Fibroblast of skin of right quadriceps (primary cell): ENCODE results near the gene CPED1.
A peak's percentile ranks its signal among the peaks of the same experiment; 100 is the strongest.

Source experiments
- DNase-seq: peaks from one replicate; pipeline ENCODE4 v3.0.0-alpha.2; 2013

The CPED1 gene

DNA sequence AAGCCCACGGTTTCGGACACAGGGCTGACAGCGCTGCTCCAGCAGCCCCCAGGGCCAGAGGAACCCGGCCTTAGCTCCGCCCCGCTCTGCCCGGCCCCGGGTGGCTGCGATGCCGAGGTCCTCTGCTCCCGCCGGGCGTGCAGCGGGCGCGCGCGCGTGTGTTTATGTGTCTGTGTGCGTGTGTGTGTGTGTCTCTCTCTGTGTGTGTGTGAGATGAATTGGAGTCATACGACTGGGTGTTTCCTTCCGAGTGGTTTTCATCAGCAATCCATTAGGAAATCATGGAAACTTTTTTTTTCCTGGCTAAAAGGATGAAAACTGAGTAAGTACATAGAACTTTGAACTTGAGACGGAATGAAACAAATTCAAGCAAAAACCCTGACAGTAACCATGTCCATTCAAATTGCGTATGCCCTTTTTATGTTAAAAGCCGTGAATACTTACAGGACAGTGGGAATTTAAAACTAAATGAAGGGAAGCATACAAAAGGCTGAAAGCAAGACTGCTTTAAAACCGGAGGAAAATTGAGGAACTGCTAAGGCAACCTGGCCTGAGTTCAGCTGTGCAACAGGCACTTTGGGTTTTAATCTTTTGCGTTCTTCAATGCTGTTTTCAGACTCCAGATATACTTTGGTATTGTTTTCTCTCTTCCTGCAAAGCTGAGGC is at the start of gene CPED1:
TSS of gene CPED1 (plus strand) at position 121 of the 666 bp plus-strand sequence. CDS start 911 bp downstream, outside the sequence.
- peak; percentile 74 for DNase-seq

DNA sequence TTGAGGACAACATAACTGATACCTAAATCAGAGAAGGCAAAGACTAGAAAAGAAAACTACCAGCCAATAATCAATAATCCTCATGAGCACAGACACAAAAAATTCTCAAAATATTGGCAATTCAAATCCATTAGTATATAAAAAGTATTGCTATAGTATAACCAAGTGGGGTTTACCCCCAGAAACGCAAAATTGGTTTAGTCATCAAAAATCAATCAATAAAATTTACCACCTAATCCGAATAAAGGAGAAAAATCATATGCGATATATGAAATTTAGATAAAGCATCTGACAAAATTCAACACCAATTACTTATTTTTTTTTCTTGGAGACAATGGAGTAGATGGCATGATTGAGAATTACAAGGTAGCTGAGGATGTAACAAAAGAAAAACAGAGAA is 49.2 kb upstream of the CPED1 start:
- no peak for DNase-seq

DNA sequence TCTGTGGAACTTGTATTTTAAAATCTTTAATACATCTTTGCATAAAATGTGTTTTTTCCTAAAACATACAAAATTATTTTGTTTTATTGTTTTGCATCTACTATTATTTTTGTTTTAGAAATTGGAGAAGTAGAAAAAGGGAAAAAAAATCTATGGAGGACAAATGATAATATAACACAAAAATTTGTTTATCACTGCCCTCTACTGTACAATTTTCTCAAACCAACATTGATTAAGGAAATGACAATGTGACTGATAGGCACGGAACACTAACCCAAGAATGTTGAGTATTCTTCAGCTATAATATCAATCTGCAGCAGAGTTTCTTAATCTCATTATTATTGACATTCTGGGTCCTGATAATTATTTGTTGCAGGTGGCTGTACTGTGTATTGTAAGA is 47.4 kb upstream of the CPED1 start:
- DNase-seq, result peak; percentile 2

DNA sequence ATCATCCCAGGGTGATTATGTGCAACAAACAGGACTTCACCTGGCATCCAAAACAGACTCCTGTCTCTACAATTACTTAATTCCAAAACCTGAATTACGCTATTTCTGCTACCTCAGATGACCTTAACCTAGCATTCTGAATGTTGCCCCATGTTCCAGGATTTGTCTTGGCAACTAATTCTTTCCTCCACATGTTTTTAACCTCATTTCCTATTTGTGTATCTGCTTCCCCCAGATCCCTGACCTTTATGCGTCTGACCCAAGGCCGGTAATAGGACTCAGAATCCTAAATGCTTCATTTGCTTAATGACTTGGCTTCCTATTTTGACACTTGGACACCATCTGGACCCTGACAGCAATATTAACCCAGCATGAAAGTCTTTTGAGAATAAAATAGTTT is 46.7 kb upstream of the CPED1 start:
- DNase-seq, result no peak

DNA sequence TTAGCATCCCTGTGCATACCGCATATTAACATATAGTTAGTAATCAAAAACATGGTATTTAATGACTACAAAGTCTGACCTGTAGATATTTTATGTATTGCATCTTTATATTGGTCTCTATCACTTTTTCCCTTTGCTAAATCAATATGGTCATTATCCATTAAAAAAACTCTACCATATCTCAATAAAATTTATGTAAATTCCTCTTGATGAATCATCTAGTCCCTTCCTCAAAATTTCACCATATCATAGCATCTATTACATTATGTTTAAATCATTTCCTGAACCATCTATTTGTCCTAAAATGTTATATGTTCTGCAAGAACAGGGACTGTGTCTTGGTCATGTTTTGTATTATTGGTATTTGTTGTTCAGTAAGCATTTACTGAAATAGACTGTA is 45.6 kb upstream of the CPED1 start:
- DNase-seq, result no peak

DNA sequence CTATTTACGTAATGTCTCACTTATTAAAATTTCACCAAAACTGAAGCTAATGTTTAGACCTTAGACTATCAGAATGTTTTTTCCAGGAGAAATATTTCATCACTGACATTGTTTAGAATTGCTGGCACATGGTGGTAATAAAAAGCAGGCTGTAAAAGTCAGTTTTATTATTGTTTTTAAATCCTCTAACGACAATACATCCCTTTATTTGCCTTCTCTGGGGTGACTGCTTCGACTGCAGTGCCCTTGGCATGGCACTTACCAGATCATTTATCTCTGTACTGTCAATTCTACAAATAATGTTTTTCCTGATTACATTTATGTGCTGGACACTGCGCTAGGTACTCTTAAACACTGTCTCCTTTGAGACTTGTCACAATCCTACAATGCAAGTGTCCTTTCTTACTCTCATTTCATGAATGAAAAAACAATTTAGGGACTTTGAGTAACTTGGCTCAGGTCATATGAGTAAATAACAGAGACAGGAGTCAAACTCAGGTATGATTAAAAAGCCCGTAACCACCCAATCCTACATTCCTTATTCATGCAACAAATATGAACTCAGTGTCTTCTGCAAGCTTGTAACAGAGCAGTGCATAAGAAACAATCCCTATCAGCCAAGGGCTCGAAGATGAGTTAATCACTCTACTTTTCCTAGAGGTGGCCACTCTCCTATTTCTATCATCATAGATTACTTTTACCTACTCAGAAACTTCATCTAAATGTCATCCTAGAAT is 43.5 kb upstream of the CPED1 start:
- DNase-seq, result no peak

DNA sequence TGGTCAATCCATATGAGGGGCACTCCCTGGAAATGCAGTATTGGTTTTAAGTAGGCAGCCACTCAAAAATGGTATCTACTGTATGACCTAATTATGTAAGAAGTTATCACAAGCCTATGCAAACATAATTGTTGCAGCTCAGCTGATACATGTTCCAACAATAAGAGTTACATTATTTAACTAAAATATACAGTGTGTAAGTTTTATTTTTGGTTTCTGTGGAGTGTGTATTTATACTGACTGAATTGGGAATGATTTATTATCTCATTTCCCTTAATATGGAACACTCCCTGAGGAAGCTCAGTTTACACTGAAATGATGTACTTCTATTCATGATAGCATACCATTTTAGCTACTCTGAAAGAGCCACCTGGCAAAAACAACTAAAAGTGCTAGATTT is 40.5 kb upstream of the CPED1 start:
- DNase-seq, result no peak

DNA sequence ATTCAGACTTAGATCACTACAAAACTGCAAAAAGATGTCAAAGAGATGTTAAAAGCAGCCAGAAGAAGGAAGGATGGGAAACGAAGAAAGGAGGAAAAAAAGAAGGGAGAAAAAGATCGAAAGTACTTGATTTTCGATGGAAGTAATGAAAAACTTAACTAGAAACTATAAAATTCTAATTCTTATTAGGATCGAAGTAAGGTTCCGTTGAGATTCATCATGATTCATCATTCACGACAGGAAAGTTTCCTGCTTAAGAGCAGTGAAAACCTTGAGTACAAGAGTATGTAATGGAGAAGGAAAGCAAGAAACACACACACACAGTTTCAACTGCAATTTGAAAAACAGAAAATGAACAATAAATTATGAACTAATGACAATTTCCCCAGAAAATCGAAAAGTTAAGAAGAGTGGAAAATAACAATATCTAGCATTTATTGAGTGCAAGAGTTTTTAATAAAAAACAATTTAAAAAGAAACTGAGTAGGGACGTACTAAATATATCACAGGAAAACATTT is 39.1 kb upstream of the CPED1 start:
- no peak for DNase-seq

DNA sequence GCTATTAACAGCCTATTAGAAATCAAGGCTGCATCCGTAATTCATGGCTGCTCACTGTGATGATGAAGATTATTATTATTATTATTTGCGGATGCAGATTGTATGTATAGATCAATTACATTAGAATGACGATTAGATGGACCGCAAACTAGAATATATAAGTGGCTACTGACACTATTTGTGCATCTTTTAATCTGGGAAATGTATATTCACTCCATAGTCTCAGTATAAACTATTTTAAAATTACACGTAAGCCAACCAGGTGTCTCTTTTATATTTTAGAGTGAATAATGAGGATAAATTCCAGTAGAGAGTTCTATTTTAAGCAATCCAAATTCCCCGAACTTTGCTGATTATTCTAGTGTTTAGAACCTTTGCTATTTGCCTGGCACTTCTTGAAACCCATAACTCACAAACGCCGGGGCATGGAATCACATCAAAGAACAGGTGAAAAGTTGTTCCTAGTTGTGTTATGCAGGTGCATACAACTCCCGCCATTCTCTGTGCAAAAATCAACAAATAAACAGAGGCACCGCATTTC is 38.4 kb upstream of the CPED1 start:
- no peak for DNase-seq

DNA sequence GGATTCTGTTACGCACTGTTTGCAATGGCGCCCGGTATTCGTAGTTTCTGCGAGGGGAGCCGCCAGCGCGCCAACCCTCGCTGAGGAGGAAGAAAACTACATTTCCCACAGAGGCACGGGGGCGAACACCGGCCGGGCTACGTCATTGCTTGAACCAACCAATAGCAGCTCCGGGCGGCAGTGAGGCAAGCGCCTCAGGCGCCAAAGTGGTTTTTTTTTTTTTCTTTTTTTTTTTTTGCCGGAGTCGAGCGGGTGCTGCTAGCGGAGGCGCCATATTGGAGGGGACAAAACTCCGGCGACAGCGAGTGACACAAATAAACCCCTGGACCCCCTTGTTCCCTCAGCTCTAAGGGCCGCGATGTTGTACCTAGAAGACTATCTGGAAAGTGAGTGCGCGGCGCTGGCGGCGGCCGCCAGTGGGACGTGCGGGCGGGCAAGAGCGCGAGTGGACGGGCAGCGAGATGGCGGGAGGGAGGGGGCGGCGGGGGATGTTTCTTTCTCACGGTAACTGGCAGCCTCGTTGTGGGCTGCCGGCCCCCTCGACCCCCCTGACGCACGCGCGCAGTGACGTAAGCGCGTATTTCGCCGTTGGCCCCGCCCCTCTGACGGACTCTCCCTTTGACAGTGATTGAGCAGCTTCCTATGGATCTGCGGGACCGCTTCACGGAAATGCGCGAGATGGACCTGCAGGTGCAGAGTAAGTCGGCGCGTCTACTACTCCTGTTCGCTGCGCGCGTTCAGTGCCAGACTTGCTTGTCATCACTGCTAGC is 37.8 kb upstream of the CPED1 start, which contains the start of gene ING3:
TSS of gene ING3 (plus strand) at position 239 of the 770 bp plus-strand sequence. CDS start at position 359, 120 bp downstream.
- peak; percentile 97 for DNase-seq

DNA sequence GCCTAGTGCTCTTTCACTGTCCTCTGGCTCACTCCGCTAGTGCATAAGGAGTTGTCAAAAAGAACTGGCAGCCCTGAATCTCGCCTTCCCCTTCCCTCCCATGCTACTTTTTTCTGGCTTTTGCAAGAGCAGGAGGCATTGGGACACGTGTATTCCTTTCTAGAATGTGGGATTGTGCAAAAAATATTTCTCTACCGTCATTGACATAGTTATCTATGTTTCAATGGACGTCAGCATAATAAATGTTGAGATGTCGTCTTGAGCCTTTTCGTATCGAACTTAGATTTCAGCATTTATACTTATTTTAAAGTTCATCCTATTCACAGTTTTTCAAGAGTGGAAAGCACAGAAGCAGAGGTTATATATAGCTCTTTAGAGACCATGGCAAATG is 37.2 kb upstream of the CPED1 start:
- no peak for DNase-seq

DNA sequence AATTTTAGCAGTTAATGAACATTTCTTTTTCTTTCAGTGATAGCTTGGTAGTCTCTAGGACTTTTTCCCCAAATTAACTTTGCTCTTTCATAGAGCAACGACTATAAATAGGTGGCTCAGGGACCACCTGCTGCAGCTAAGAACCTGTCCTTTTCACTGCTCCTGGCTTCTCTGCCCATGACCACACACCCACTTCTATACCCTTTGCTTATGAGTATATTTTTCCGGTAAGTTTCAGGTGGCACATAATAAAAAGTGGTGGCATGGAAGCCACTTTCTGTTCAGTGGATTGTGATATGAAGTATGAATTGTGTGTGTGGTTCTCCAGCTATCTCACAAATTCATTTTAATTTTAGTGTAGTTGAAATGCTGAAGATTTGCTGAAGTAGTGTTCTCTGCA is 36.7 kb upstream of the CPED1 start:
- no peak for DNase-seq

DNA sequence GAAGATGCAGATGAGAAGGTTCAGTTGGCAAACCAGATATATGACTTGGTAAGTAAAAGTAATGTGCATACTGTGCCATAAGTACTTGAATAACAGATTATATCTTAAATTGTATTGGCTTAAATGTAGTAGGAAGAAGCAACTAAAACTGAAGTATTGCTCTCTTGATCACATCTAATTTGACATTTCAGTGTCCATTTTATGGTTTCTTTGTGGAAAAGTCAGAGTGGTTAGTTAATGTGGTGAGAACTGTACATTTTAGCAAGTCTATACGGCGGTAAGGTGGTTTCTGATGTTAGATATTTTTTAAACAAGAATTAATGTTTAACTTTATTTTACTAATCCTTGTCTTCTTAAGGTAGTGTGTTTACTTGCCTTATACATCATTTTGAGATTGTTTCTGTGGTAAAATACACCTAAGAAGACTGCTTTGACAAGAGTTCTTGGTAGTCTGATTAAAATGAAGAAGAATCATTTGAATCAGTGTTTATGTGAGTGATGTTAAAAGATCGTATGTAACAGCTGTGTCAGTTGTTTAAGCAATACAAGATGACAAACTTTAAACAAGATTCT is 32.8 kb upstream of the CPED1 start:
- no peak for DNase-seq

DNA sequence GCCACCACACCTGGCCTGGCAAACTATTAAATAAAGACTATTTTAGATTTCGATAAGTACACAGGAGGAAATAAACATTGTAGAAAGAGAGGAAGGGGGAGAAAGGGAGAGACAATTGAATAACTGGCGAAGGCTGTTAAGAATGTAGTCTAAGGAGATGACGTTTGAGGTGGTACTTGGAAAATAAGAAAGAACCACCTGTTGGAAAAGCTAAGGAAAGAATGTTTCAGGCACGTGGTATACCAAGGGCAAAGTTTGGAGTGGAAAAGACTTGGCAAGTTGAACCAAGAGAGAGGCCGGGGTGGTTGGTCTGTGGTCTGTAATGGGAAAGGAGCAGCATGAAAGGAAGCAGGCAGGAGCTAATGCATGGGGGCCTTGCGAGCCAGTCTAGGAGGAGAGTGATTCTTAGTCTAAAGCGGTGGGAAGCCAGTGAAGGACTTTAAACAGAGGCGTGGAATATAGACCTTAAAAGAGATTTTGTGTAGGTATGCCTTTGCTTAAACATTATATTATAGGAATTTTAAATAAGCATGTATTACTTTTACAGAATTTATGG is 28.5 kb upstream of the CPED1 start:
- no peak for DNase-seq

DNA sequence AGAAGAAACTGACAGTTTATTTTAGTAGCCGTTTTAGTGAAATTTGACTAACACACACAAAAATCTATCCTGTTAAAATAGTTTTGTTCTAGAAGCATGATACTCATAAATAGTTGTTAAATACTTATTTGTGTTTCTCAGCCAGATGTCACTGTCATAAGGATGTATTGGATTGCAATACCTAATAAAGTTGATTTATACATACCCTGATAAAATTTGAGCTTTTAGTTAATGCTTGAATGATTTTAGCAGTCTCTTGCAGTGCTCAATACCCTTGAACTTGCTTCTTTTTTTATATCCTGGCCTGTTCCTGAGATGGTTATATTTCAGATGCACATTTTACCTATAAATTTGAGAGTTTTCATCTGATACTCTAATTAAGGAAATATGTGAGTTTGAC is 27.8 kb upstream of the CPED1 start:
- no peak for DNase-seq

DNA sequence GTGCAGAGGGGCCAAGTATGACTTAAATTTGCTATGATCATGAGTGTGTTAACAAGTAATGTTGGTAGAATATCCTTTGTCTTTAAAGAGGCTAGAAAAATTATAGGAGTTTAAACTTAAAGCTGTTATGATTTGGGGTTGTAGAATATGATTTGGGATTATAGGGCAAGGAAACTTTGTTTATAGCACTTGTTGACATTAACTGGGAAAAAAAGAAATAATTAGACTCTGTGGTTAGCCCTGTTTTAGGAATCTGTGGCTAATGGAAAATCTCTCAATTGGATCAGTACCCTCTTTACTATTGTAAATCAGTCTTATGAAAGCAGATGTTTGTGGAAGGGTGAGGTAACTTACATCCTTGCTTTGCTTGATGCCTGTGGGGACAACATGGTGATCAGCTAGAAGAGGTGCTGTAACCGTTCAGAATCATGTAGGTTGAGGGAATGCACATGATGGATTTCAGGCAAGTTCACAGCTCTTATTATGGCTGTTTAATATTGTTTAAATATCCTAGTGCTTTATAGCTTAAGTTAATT is 26.8 kb upstream of the CPED1 start:
- no peak for DNase-seq

DNA sequence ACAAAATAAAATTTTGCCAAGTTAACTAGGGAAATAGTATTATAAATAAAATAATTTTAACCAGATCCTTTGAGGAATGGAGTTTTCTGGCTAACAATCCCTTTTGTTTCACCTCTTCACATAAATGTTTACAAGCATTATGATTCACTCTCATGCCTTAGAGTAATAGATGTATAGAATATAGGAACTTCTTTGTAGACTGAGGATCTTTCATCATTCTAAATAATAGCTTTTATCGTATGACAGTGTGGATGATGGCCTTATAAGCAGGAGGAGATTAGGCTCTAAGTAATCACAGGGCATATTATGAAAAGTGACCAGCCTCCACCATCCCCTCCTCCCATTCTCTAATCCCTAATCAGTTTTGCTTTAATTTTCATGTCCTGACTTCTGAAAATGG is 24.4 kb upstream of the CPED1 start:
- DNase-seq, result no peak

DNA sequence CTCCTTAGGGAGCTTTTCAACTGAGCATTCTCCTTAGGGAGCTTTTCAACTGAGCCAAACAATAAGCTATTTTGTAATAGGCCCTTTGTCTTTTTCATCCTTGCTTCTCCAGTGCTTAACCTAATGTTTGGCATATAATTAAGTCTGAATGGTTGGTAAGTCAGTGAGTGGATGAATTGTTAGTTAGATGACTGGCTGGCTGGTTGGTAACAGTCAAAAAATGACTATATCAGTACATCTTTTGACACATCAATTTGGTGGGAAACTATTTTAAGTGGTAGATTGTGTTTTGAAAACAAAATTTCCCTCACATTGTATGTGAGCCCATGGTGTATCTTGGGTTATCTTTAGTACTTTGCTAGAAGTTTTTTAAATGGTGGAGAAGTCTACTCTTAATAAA is 21.6 kb upstream of the CPED1 start:
- DNase-seq, result no peak

DNA sequence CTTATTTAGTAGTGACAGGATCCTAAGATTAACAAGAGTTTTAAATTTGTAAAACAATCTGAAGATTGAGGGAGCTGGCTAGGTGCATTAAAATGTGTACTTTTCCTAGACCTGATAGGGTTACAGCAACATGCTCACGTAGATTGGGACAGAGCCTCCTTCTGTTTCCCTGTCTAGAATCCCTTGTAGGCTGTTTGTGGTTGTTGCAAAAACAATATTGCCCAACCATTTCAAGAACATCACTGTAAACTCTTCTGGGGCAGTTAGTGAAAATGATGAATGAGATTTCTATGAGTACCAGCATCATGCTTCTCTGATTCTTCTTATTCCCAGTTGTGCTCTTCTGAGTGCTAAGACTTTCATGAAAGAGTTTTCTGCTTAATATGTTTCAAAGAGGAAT is 14.7 kb upstream of the CPED1 start:
- DNase-seq, result no peak

DNA sequence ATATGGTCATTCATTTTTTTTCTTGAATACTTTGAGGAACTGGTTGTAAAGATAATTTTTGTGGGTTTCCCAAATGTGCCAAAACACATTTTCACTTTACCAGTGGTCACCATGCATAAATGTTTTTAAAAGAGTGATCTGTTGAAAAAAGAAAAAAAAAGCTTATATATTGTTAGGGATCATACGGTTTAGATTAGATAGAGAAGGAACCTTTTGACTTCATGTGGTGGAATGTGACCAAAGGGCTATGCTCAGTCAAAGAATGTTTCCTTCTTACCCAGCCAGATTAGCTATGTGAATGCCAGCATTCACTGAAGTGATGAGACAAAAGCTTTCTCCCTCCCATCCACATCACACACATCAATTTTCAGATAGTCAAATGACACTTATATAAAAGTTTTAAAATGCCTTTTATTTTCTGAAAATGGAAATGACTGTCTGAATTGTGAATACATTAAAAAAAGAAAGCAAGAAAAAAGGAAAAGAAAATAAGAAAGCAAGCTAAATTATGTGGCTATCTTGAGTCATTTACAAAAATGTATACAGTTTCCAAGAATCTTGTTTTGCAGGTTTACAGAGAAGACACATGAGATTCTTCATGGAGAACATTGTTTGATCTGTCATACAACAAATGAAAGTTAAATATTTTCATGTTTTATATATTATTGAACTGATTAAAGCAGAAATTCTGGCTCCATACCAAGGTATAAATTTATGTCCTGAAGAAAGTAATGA is 8.6 kb upstream of the CPED1 start:
- peak; percentile 44 for DNase-seq

DNA sequence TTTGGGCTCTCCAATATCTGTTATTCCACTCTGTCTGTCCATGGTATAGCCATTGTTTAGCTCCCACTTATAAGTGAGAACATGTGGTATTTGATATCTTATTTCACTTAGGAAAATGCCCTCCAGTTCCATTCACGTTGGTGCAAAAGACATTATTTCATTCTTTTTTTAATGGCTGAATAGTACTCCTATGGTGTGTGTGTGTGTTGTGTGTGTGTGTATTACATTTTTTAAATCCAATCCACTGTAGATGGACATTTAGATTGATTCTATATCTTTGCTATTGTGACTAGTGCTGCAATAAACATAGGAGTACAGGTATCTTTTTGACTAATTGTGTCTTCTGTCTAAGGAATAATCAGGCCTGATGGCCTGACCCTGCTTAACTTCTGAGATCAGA is 7.4 kb upstream of the CPED1 start:
- no peak for DNase-seq
